Measurements from ENCODE around the gene CKB.
"Not testable (repeated sequence)": the region's sequence is repeated elsewhere in the genome, so short reads cannot be mapped to it uniquely, and the experiment has no call there.

The CKB gene

GRCh38 chr14:103526247-103526913 is 3.8 kb upstream of the CKB start:
- no peak for DNase-seq

DNA sequence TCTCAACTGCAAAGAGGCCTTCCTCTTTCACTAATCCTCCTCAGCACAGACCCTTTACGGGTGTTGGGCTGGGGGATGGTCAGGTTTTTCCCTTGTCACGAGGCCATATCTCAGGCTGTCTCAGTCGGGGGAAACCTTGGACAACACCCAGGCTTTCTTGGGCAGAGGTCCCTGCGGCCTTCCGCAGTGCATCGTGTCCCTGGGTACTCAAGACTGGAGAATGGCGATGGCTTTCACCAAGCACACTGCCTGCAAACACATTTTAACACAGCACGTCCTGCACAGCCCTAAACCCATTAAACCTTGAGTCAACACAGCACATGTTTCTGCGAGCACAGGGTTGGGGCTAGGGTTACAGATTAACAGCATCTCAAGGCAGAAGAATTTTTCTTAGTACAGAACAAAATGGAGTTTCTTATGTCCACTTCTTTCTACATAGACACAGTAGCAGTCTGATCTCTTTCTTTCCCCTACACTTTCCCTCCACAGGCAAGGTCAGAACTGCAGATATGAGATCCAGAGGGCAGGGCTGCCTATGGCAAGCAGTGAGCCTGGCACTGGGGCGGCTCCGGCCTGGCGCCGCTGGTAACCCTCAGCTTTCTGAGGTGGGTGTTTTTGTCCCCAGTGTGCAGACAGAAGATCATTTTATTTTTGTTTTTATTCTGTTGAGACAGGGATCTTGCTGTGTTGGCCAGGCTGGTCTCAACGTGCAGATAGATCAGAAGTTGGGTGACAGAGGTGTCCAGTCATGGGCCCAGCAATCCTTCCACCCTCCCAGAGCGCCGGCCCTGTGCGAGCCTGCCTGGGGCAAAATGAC is 3.0 kb upstream of the CKB start:
- not testable (repeated sequence) for DNase-seq

DNA sequence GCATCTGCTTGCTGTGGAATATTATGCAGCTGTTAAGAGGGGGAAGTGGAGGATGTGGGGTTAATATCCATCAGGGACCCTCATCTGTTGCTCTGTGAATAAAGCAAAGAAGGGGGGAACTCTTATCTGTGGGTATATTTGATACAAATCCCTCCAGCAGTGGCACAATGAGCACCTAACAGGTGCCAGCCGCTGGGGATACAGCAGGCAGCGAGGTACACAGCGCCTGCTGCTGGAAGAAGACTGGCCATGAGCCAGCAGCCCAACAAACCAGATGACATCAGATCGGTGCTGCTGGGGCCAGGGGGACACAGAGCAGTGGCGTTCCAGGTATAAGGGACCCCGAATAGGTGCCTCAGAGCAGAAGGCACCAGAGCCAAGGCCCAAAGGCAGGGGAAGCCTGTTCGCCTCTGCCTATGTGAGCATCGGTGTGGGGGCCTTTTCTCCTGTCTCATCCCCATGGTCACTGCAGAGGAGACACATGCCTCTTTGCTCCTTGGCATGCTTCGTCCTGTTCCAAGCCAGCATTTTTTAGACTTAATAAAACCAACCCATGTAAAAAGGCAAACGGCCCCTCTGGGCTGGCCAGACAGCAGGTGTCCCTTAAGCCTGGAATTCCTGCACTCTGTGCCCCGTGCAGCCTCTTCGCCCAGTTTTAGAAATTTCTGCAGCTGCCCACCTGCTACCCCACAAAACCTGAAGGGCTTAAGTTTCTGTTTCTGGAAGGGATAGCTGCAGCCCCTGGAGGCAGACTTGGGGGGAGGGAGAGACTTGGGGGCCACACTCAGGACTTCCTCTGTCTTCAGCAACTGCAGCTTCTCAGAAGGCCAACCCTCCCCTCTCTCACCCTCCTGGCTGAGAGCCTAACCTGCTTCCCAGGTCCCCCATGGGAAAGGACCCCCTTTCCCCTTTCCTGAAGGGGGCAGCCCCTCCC is 1.6 kb upstream of the CKB start:
- no peak for DNase-seq

- no peak for DNase-seq
Measured at GRCh38 chr14:103523575-103523954, 935 bp upstream of the CKB start.

DNA sequence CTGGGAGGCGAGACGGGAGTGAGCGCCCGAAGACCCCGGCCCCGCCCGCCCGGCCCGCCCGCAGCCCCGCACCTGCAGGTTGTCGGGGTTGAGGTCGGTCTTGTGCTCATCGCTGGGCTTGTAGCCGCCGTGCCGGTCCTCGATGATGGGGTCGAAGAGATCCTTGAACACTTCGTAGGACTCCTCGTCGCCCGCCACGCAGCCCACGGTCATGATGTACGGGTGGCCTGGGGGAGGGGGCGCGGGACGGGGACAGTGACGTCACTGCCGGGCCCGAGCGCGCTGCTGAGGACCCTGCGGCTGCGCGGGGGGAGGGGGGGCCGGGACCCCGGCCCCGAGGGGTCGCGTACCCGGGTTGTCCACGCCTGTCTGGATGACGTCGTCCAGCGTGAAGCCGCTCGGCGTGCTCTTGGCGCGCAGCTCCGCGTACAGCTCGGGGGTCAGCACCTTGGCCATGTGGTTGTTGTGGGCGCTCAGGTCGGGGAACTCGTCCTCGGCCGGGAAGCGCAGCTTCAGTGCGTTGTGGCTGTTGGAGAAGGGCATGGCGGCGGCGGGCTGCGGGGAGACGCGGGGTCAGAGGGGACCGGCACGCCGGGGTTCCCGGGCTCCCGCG is 573 bp downstream of the CKB start:
- DNase-seq, result peak; percentile 22

- peak; percentile 22 for DNase-seq
Measured at GRCh38 chr14:103521438-103521950, 1.1 kb downstream of the CKB start.

GRCh38 chr14:103520657-103521437 is 1.8 kb downstream of the CKB start:
- DNase-seq, result peak; percentile 81

GRCh38 chr14:103520269-103520656 is 2.4 kb downstream of the CKB start:
- no peak for DNase-seq

DNA sequence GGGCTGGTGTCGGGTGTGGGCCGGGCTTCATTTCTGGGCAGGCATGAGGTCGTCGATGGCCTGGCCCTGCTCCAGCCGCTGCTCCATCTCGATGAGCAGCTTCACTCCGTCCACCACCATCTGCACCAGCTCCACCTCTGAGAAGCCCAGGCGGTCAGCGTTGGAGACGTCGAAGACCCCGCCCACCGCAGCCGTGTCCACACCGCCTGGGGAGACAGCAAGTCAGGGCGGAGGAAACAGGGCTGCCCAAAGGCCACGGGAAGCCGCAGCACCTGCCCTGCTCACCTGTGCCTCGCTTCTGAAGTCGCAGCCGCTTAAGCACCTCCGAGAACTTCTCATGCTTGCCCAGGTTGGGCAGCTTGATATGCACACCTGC is 2.8 kb downstream of the CKB start:
- DNase-seq, result no peak

GRCh38 chr14:103519043-103519836 is 3.4 kb downstream of the CKB start:
- no peak for DNase-seq

GRCh38 chr14:103518422-103519042 is 4.1 kb downstream of the CKB start:
- DNase-seq, result peak; percentile 65

GRCh38 chr14:103517721-103518421 is 4.8 kb downstream of the CKB start:
- DNase-seq, result no peak

GRCh38 chr14:103517174-103517566 is 5.5 kb downstream of the CKB start:
- DNase-seq, result no peak

- no peak for DNase-seq
Measured at GRCh38 chr14:103516426-103517173, 6.0 kb downstream of the CKB start.

DNA sequence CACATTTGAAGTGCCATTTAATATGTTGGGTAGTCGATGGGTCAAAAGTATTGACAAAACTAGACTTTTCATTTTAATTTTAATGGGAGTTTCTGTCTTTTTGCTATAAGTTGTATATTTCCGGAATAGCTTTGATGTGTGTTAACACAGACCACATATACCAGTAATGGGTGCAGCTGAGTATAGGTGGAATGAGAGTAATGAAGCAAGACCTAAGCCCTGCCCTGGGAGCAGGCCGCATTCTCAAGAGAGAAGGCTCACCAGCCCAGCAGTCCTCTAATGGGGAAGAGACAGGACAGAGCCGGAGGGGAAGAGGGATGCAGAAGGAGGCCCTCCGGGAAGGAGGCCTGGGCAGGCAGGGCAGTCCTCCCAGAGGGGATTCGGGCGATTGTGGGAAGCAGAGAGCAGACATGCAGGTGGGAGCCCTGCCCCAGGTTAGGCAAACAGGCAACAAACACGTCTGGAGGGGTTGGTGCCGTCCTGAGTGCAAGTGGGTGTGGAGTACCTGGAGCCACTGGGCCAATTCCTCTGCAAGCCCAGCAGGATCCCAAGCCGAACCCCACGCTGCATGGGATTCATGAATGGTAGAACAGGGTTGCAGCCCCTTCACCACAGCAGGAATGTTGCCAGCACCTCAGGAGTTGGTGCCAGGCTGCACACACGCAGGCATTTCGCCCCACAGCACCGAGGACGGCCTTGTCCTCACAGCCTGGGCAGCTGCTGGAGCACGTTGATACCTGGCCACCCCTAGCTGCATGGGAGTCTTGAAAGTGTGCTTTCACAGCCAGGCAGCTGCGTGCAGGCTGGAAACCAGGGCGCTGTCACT is 7.8 kb downstream of the CKB start:
- no peak for DNase-seq

DNA sequence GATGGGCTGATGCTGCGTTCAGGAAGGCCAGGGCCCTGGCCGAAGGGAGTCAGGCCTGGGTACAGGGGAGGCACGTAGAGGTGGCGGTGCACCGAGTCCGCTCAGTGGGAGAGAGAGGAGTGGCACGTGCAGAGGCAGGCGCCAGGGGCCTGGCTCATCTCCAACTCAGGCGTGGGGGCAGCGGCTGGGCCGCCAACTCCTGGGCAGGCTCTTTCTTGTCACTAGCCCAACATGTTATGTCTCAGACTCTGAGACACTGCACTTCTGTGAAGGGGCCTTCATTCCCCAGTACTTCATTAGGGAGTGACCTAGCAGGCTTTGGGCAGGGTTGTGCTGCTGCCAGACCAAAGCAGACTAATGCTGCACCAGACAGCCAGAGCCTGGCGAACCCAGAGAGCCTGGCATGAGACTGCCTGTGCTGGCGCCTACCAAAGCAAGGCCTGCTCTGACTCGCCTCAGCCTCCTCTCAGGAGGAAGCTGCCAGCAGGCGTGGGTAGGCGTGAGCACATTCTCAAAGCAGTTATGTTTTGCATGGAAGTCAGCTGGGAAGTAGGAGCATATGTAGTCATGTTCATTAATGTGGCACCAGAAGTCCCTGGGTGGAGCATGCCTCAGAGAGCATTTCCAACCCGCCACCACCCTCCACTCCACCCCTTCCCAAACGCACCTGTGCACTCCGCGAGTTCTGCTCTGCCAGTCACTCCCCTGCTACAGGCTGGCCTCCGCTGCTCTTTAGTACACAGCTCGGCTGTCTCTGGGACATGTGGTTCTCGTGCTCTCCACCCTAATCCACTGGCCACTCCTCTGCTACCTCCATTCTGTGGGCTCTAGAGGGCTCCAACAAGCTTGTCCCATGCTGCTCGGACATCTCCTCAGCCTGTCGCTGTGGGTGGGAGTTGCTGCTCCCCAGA is 9.7 kb downstream of the CKB start:
- no peak for DNase-seq

GRCh38 chr14:103512180-103512579 is 10.4 kb downstream of the CKB start:
- not testable (repeated sequence) for DNase-seq
